GM19397 (cell line): ENCODE measurements around the gene C20orf141.
"Not testable (repeated sequence)": the region's sequence is repeated elsewhere in the genome, so short reads cannot be mapped to it uniquely, and the experiment has no call there.

Experiments
- ATAC-seq: cut with Tn5 transposase; IDR thresholded peaks from one replicate; pipeline ENCODE4 v1.9.1; 2021; ENCODE audit warnings: mild to moderate bottlenecking, moderate library complexity; ENCODE audit not compliant: unreplicated experiment

C20orf141 gene

GRCh38 chr20:2817891-2818595 lies 3.3 kb downstream of the C20orf141 start:
- ATAC-seq: no peak

GRCh38 chr20:2820084-2820895 lies 5.5 kb downstream of the C20orf141 start:
- ATAC-seq: no peak

GRCh38 chr20:2820896-2821869 lies 6.4 kb downstream of the C20orf141 start:
- ATAC-seq: no peak

DNA sequence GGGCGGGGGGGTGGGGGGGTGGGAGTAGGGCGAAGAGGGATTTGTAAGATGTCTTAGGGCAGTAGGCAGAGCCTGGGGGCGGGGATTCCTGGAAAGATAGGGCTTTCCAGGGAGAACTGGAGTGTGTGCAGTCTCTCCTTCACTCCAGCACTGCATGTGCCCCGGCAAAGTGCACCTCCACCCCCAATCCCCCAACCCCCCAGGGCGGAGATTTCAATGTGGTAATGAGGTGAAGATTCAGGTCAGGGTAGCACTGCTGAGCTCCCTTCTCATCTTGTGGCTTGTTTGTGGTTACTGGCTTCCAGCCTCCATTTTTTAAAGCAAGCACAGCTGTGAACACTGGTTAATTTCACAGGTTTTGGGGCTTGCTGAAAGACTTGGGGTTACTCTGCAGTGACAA lies 7.3 kb downstream of the C20orf141 start:
- no peak for ATAC-seq

- ATAC-seq: no peak
These were observed 11.0 kb downstream of the C20orf141 start for GRCh38 chr20:2825761-2826160.

- no peak for ATAC-seq
These were observed 11.9 kb downstream of the C20orf141 start for GRCh38 chr20:2826655-2827054.

DNA sequence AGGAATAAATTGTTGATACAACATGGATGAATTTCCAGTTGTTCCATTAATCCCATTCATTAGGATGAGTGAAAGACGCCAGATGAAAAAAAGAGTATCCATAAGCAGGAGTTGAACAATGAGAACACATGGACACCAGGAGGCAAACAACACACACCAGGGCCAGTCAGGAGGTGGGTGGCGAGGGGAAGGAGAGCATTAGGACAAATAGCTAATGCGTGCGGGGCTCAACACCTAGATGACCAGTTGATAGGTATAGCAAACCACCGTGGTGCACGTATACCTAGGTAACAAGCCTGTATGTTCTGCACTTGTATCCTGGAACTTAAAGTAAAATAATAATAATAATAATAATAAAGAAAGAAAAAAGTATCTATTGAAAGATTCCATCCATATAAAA lies 14.6 kb downstream of the C20orf141 start:
- no peak for ATAC-seq

GRCh38 chr20:2831206-2831605 lies 16.4 kb downstream of the C20orf141 start:
- not testable (repeated sequence) for ATAC-seq

GRCh38 chr20:2833761-2834160 lies 19.0 kb downstream of the C20orf141 start:
- ATAC-seq: no peak

GRCh38 chr20:2834401-2835110 lies 19.8 kb downstream of the C20orf141 start:
- ATAC-seq: no peak

DNA sequence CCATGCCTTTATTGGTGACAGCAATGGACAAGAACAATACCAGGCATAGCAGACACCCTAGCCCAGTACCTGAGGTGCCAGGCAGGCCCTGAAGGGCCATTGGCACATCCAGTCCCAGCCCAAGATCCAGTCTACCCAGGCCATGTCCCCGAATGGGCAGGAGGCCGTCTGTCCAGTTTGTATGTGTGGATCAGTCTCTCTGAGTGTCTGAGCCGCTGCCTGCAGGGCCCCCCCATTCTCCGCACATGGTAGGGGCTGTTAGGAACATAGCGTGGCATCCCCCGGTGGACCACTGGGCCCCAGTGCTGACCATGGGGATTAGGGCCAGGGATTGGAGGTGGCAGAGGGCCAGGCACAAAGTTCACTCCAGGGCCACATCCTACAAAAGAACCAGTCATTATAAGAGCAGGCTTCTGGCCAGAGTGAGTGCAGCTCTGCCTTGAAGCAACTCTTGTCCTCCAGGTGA lies 20.6 kb downstream of the C20orf141 start:
- ATAC-seq: no peak

GRCh38 chr20:2836035-2836434 lies 21.2 kb downstream of the C20orf141 start:
- ATAC-seq: no peak

DNA sequence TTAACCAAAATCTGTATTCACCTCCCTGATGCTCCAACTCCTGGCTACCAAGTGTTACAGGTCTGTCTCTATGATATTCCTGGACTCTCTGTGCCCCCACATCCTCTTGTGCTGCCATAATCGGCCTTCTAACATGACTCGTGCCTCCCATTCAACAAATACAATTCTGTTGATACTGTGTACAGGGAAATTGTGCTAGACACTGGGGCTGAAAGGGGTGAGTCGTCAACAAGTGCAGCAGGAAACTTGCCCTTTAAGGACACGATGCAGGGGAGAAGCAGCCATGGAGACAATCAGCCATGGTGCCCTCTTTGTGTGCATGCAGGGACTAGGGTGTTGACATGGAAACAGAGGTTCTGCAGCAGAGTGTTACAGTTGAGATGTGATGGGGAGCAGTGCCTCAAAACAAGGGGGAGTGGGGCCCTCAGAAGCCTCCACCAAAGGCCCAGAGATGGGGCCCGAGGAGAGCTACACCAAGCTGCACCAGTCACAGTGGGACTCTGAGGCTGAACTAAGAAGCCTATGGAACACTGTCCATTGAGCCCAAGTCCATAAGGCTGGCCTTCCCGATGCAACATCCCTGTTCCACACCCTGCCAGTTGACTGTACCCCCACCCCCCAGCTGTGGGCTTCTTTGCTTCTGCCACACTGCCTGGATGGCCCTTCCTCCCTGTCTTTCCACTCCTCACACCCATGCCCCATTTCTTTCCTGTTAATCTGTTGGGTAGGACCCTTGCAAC lies 22.6 kb downstream of the C20orf141 start:
- no peak for ATAC-seq

DNA sequence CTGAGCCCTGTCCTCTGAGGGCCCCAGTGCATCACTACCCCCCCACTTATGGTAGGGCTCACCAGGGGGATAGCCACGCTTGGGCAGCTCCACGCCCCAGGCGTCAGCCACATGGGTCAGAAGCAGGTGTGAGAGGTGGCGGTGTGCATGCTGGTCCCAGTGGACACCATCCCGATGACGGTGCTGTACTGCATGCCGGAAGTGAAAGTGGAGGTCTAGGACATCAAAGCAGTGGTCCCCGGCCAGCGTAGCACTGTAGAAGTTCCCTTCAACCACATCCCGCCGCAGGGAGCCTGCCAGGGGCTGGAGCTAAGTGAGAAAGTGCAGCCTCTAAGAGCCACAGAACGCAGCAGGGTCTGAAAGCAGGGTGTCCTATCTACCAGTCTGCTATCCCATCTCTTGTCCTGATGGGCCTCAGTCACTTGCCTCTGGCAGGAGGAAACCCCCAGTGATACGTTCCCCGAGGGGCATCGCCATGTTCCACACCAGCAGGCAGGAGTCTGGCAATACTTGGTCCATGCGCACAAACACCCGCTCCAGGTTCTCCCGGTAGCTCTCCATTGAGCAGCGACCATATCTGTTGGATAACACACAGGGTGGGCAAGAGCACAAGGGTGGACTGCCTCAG lies 23.5 kb downstream of the C20orf141 start:
- ATAC-seq: no peak

GRCh38 chr20:2838847-2839671 lies 24.3 kb downstream of the C20orf141 start:
- ATAC-seq: no peak

DNA sequence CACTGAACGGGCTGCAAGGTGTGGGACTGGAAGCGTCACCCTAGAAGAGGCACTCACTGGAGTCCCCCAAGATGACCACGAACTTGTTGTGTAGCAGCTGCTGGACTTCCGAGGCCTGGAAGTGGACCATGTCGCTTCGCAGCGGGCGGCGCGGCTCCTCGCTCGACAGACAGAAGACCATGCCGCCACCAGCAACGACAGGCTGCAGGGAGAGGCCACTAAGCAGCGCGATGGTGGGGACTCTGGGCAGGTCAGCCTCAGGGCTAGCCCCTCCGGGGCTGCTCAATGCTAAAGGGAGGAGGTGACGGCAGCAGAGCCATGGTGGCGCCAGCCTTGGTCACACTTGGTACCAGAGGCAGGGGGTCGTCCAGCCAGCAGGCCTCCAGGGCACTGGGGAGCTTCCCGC lies 24.9 kb downstream of the C20orf141 start:
- no peak for ATAC-seq

DNA sequence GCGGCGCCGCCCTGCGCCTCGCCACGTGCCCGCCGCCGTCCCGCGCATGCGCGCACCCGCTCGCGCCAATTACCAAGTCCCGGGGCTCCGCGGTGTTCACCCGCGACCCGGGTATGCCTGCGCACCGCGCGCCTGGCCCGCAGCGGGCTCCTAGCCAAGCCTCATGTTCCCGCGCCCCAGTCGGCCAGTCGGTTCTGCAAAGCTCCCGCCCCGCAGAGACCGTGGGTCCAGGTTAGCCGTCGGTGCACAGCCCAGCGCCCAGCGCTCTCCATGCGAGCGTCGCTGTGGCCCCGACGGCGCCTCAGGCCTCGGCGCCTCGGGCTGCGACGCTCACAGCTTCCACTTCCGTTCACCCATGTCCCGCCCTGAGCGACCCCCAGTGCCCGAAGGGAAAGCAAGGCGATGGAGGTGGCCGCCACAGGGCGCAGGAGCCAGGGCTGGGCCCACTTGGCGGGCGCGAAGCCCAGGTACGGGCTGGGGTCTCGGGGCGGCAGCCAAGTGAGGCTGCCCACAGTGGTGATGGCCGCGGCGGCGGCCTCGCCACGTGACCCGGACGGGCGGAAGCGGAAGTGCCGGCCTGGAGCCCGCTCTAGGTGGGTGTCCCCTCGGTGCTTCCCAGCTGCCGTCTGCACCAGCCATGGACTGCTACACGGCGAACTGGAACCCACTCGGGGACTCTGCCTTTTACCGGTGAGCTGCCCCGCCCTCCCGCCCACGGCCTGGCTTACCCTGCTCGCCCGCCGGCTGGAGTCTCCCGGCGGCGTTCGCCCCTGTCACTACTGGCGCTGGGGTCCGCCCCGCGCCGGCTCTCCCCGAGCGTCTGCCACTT lies 25.6 kb downstream of the C20orf141 start, which contains the start of the genes PCED1A and VPS16:
Gene PCED1A, minus strand, starts transcription at position 518 of the 829 bp plus-strand sequence. CDS start 743 bp downstream, outside the sequence.
Gene VPS16, plus strand, starts transcription at position 608 of the 829 bp plus-strand sequence. Its CDS starts 30 bp downstream, at position 638.
- ATAC-seq: peak; percentile 95
